Measurements from ENCODE around the gene NAT8. TPM values are rescaled to one million over a fixed set of nuclear protein-coding genes. Genes with fewer than 3 reads are reported as not detected.

Gene NAT8
- total and polyA plus RNA-seq, 2 of the 8 experiments (the other 6 are each of a cell fraction or from before 2014, with no cell fraction given) = not detected

DNA sequence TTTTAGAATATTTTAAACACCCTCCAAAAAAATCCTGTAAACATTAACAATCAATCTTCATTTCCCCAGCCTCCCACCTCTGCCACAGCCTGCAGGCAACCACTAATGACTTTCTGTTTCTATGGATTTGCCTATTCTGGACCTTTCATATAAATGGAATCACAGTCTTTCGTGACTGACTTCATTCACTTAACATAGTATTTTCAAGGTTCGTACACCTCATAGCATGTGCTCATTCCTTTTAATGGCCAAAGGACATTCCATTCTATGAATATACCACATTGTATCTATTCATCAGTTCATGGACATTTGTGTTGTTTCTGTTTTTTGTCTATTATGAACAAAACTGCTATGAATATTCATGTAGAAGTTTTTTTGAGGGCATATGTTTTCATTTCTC lies 48.5 kb downstream of the NAT8 start:
- no peaks in the 10 kb centered on the region for H3K79me1 ChIP-seq (ENCODE audit: low read depth, low read length)
- H3K4me2 ChIP-seq (ENCODE audit: insufficient read depth in 1 of 2, low read depth in 2 of 2, low read length in 2 of 2) = no peak overlapping the region
- no peak for FAIRE-seq
- no peak overlapping the region for H3K9ac ChIP-seq (replicated peaks in 1 of 4; ENCODE audit: extremely low read depth in 1 of 4, low read depth in 3 of 4, low read length in 3 of 4)
- no peak overlapping the region for H2BK12ac ChIP-seq (ENCODE audit: low read depth, low read length)
- H3K14ac ChIP-seq (ENCODE audit: insufficient read length) = no peak overlapping the region
- H2AFZ ChIP-seq (ENCODE audit: low read length) = no peak overlapping the region
- H3K56ac ChIP-seq (replicated peaks; ENCODE audit: insufficient read length, low read depth, low read length) = no peak overlapping the region
- H4K20me1 ChIP-seq (replicated peaks in 1 of 2; ENCODE audit: control insufficient read depth in 1 of 2, insufficient read depth in 2 of 2, low read length in 2 of 2) = no peaks in the 10 kb centered on the region
- no peak for DNase-seq (ENCODE audit: low read depth in 1 of 2, low spot score in 2 of 2)
- POLR2A ChIA-PET (ENCODE audit: partially characterized antibody) = no interaction called here
- no peak overlapping the region for H3K4me3 ChIP-seq (ENCODE audit: extremely low read depth in 1 of 4, insufficient read depth in 2 of 4, low read depth in 3 of 4, low read length in 4 of 4)
- H3K79me2 ChIP-seq (ENCODE audit: control insufficient read depth in 1 of 2, insufficient read depth in 2 of 2, low read length in 2 of 2) = no peaks in the 10 kb centered on the region
- no peak overlapping the region for H2BK5ac ChIP-seq (ENCODE audit: low read depth, low read length)
- H2BK20ac ChIP-seq (ENCODE audit: low read length) = no peak overlapping the region
- no peak overlapping the region for H2AK5ac ChIP-seq (ENCODE audit: low read depth, low read length)
- no peak overlapping the region for H2BK120ac ChIP-seq (replicated peaks; ENCODE audit: low read depth, low read length)
- no peaks in the 10 kb centered on the region for H3K27me3 ChIP-seq (replicated peaks in 1 of 4; ENCODE audit: control insufficient read depth in 3 of 4, extremely low read depth in 1 of 4, insufficient read depth in 3 of 4, low read length in 3 of 4)
- no peaks in the 10 kb centered on the region for H3K23me2 ChIP-seq (ENCODE audit: low read depth, low read length)
- WGBS, 2 experiments (ENCODE audit: extremely low coverage in 1 of 2, insufficient coverage in 1 of 2, insufficient read length in 1 of 2, insufficient replicate concordance in 2 of 2, low coverage in 1 of 2, low lambda C conversion rate in 2 of 2, missing lambda C conversion rate in 1 of 2) = 91% methylated on average over 2 of the region's 2 CpGs; no CpG with 5 or more reads in 1 of the 2 experiments
- CTCF ChIA-PET (ENCODE audit: partially characterized antibody) = no interaction called here
- no peaks in the 10 kb centered on the region for H3K36me3 ChIP-seq (ENCODE audit: control insufficient read depth in 2 of 4, insufficient read depth in 4 of 4, low read length in 3 of 4)
- H3K9me3 ChIP-seq (ENCODE audit: insufficient read depth in 2 of 2, low read depth in 1 of 2, low read length in 1 of 2) = 0 out of 4 replicates have a peak, but pooled peaks cover 0 to 2% of the 10 kb centered on the region in 2 experiments
- H3K27ac ChIP-seq (ENCODE audit: low read depth, low read length) = no peak overlapping the region
- H3K4ac ChIP-seq (replicated peaks; ENCODE audit: insufficient read length, low read depth, low read length) = no peak overlapping the region
- H2BK15ac ChIP-seq (ENCODE audit: low read length) = no peak overlapping the region
- no peak overlapping the region for H4K5ac ChIP-seq (ENCODE audit: insufficient read length, low read depth, low read length)
- H3K23ac ChIP-seq (ENCODE audit: insufficient read length) = no peak overlapping the region
- no peak overlapping the region for H4K8ac ChIP-seq (ENCODE audit: extremely low read depth, insufficient read depth, low read length)
- no peaks in the 10 kb centered on the region for H3K4me1 ChIP-seq (replicated peaks in 1 of 4; ENCODE audit: control insufficient read depth in 3 of 4, insufficient read depth in 4 of 4, low read length in 3 of 4)
- no peak overlapping the region for H3K18ac ChIP-seq (ENCODE audit: extremely low read depth, low read length)
- H4K91ac ChIP-seq (replicated peaks; ENCODE audit: insufficient read length, low read length) = no peak overlapping the region
- TF ChIP-seq TBP (IDR thresholded peaks at IDR 0.05; ENCODE audit: low read depth, low read length) (no peak), HDAC6 (IDR thresholded peaks at IDR 0.05; ENCODE audit: low read depth, low read length) (no peak), EZH2 (IDR thresholded peaks at IDR 0.05; ENCODE audit: low read depth, low read length, severe bottlenecking) (no peak), NANOG (IDR thresholded peaks at IDR 0.05; ENCODE audit: insufficient read depth, low read depth, low read length, poor library complexity, severe bottlenecking) (no peak), ZNF274 (IDR thresholded peaks at IDR 0.05; ENCODE audit: borderline replicate concordance, extremely low read depth, low read length) (no peak), ASH2L (IDR thresholded peaks at IDR 0.05; ENCODE audit: low read length) (no peak), TCF12 (IDR thresholded peaks at IDR 0.05; ENCODE audit: low read depth, low read length) (no peak), SP1 (IDR thresholded peaks at IDR 0.05; ENCODE audit: low read depth, low read length) (no peak), RBBP5 (IDR thresholded peaks at IDR 0.05; ENCODE audit: borderline replicate concordance, low read depth, low read length) (no peak)
- TF ChIP-seq, protein P1, sequence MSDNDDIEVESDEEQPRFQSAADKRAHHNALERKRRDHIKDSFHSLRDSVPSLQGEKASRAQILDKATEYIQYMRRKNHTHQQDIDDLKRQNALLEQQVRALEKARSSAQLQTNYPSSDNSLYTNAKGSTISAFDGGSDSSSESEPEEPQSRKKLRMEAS (IDR thresholded peaks at IDR 0.05) = no peak
- TF ChIP-seq, protein P2, sequence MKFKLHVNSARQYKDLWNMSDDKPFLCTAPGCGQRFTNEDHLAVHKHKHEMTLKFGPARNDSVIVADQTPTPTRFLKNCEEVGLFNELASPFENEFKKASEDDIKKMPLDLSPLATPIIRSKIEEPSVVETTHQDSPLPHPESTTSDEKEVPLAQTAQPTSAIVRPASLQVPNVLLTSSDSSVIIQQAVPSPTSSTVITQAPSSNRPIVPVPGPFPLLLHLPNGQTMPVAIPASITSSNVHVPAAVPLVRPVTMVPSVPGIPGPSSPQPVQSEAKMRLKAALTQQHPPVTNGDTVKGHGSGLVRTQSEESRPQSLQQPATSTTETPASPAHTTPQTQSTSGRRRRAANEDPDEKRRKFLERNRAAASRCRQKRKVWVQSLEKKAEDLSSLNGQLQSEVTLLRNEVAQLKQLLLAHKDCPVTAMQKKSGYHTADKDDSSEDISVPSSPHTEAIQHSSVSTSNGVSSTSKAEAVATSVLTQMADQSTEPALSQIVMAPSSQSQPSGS (IDR thresholded peaks at IDR 0.05; ENCODE audit: low read length) = no peak
- TF ChIP-seq, protein P3, sequence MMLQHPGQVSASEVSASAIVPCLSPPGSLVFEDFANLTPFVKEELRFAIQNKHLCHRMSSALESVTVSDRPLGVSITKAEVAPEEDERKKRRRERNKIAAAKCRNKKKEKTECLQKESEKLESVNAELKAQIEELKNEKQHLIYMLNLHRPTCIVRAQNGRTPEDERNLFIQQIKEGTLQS (IDR thresholded peaks at IDR 0.05; ENCODE audit: insufficient read depth, low read depth, low read length) = no peak
